Endodermal cell (in vitro differentiated cells): ENCODE measurements around the gene EDN2. TPM values are rescaled to one million over a fixed set of nuclear protein-coding genes. Genes with fewer than 3 reads are reported as not detected.

Experiments used
- DNase-seq: peaks from one replicate; pipeline ENCODE4 v3.0.0-alpha.2; 2017
- H3K27ac ChIP-seq: 2 replicates; pipeline ENCODE4 v1.5.1; 2013; ENCODE audit warnings: mild to moderate bottlenecking, low read depth, low read length, moderate library complexity
- H3K27me3 ChIP-seq: 2 replicates; pipeline ENCODE4 v1.6.1; 2013; ENCODE audit warnings: mild to moderate bottlenecking, low read length, moderate library complexity; ENCODE audit not compliant: insufficient read depth, control insufficient read depth, poor library complexity, severe bottlenecking
- H3K36me3 ChIP-seq: 2 replicates; pipeline ENCODE4 v1.7.0; 2013; ENCODE audit warnings: mild to moderate bottlenecking, low read length, moderate library complexity; ENCODE audit not compliant: control insufficient read depth, insufficient read depth
- H3K4me1 ChIP-seq: one replicate; pipeline ENCODE4 v1.7.0; 2013; ENCODE audit warnings: low read length; ENCODE audit not compliant: control insufficient read depth, insufficient read depth
- H3K4me3 ChIP-seq: 2 replicates; pipeline ENCODE4 v1.5.1; 2013; ENCODE audit warnings: mild to moderate bottlenecking, low read length, moderate library complexity
- H3K9ac ChIP-seq: 2 replicates; pipeline ENCODE4 v1.6.1; 2013; ENCODE audit warnings: mild to moderate bottlenecking, low read length, moderate library complexity; ENCODE audit not compliant: poor library complexity, severe bottlenecking; ENCODE audit errors: extremely low read depth
- H3K9me3 ChIP-seq: 2 replicates; pipeline ENCODE4 v1.6.1; 2013; ENCODE audit warnings: mild to moderate bottlenecking, low read length, moderate library complexity; ENCODE audit not compliant: control insufficient read depth
- H3K27ac Mint-ChIP-seq: 2 replicates; pipeline ENCODE4 v1.8.0; 2020; ENCODE audit warnings: mixed read lengths
- H3K27me3 Mint-ChIP-seq: 2 replicates; pipeline ENCODE4 v1.8.0; 2021; ENCODE audit warnings: mild to moderate bottlenecking, mixed read lengths; ENCODE audit not compliant: insufficient read depth
- H3K36me3 Mint-ChIP-seq: 2 replicates; pipeline ENCODE4 v1.8.0; 2020; ENCODE audit warnings: low read depth, mixed read lengths
- H3K4me1 Mint-ChIP-seq: 2 replicates; pipeline ENCODE4 v1.8.0; 2020; ENCODE audit warnings: mixed read lengths
- H3K4me3 Mint-ChIP-seq: 2 replicates; pipeline ENCODE4 v1.8.0; 2020; ENCODE audit warnings: mild to moderate bottlenecking, moderate library complexity, mixed read lengths
- H3K9me3 Mint-ChIP-seq: 2 replicates; pipeline ENCODE4 v1.8.0; 2020; ENCODE audit warnings: mild to moderate bottlenecking, mixed read lengths
- WGBS, 2 experiments: methylation state at CpG; one replicate each; pipeline versions ENCODE4 v1.1.5 to v1.1.7; 2013; ENCODE audit warnings: missing lambda C conversion rate in 2 of 2, mixed read lengths in 1 of 2; ENCODE audit not compliant: insufficient coverage in 1 of 2, insufficient read length in 1 of 2; 5-methylcytosine and 5-hydroxymethylcytosine counted together
- total RNA-seq, 2 donors: library from RNA; stranded (reverse); fragmentation: NEBNext Ultra II Directional in 1 of 2; extraction: Animal tissue kit (Norgen Biotek cat#: 25700) in 1 of 2; gene quantifications; 2 replicates in 1 of 2; 3 replicates in 1 of 2; pipeline ENCODE4 v1.2.1, GENCODE V29; 2021
- TF ChIP-seq, protein P1 (sequence below): fragments of 200-600 bp; sonication (generic); conservative IDR thresholded peaks from 2 replicates; pipeline ENCODE4 v1.5.0; 2021; ENCODE audit warnings: antibody characterized with exemption, mild to moderate bottlenecking

Gene EDN2
- total RNA-seq, 2 donors from 2014 or later = not detected

DNA sequence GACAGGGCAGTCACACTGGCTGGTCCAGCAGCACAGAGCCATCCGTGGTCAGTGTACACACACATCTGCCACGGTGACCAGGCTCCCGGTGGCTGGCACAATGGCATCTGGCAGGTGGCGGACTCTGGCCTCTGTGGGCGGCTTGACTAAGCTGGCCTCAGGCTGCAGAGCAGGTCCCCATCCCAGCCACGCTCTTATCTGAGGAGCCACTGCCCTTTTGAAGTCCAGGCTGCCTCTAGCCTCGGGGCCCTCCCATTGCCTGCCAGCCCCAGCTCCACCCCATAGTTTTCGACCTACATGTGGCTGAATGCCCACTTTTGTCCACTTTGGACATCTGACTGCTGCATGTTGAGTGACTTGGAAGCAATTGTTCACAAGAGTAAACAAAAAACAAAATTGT lies 29.9 kb upstream of the EDN2 start:
- Mint-ChIP-seq H3K4me3 (no peak overlapping the region), H3K27ac (no peak overlapping the region), H3K27me3 (peaks cover 12% of the 10 kb centered on the region), H3K36me3 (no peaks in the 10 kb centered on the region), H3K9me3 (no peaks in the 10 kb centered on the region), H3K4me1 (no peaks in the 10 kb centered on the region)
- Histone ChIP-seq H3K27ac (no peak overlapping the region), H3K4me1 (no peaks in the 10 kb centered on the region), H3K9ac (no peak overlapping the region), H3K9me3 (no peaks in the 10 kb centered on the region), H3K4me3 (no peak overlapping the region), H3K27me3 (no peaks in the 10 kb centered on the region), H3K36me3 (no peaks in the 10 kb centered on the region)
- TF ChIP-seq, protein P1, sequence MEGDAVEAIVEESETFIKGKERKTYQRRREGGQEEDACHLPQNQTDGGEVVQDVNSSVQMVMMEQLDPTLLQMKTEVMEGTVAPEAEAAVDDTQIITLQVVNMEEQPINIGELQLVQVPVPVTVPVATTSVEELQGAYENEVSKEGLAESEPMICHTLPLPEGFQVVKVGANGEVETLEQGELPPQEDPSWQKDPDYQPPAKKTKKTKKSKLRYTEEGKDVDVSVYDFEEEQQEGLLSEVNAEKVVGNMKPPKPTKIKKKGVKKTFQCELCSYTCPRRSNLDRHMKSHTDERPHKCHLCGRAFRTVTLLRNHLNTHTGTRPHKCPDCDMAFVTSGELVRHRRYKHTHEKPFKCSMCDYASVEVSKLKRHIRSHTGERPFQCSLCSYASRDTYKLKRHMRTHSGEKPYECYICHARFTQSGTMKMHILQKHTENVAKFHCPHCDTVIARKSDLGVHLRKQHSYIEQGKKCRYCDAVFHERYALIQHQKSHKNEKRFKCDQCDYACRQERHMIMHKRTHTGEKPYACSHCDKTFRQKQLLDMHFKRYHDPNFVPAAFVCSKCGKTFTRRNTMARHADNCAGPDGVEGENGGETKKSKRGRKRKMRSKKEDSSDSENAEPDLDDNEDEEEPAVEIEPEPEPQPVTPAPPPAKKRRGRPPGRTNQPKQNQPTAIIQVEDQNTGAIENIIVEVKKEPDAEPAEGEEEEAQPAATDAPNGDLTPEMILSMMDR = no peak
- DNase-seq = no peak
- 94 to 95% methylated on average over 8 of the region's 8 CpGs for WGBS, 2 experiments

DNA sequence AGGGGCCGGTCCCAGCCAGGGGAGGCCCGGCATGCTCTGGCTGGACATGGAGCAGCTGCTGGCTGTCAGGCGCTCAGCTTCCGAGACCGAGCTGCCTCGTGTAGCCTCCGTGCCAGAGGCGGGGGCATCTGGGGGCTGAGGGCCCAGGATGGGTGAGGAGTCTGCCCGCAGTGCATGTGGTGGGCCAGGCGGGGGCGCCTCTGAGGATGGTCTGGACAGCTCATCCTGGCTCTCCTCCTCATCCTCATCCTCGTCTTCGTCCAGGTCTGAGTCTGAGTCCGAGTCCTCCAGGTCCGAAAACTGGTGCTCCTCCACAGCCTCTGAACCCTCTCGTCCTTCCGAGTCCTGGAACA lies 28.9 kb upstream of the EDN2 start:
- DNase-seq = peak; percentile 86
- no peaks in the 10 kb centered on the region for H3K9me3 Mint-ChIP-seq

DNA sequence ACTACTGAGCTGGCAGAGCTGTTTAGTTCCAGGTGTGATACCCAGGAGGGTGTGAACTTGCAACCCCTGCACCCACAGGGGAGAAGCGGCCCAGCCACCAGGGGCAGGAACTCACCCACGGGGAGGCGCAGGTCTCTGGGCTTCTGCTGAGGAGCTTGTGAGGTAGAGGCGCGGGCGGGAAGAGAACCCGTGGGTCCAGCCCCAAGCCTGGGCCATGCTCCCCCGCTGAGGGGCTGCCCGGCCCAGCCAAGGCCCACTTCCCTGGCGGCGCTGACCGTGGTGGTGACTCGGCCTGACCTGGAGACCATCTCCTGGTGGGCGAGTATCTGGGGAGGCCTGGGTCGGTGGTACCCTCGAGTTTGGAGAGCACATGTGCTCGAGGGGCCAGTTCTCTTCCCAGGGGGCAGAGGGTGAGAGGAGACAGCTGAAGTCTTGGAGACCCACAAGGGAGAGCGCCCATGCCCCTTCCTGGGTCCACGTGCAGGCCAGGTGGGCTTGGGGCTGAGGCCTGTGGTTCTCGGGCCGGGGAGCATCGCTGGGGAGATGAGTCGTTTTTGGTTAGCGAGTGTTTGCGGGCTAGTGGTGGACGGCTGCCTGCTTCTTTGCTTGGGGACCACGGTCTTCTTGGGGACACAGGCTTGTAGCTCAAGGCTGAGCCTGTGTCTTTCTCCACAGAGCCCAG lies 28.4 kb upstream of the EDN2 start:
- 89 to 97% methylated on average over 10 to 27 of the region's 27 CpGs for WGBS, 2 experiments
- TF ChIP-seq, protein P1 = no peak
- no peak overlapping the region for H3K4me3 ChIP-seq

More for the DNA sequence above, 28.9 kb upstream of the EDN2 start:
- Histone ChIP-seq H3K27me3 (no peaks in the 10 kb centered on the region), H3K36me3 (no peaks in the 10 kb centered on the region), H3K4me3 (no peak overlapping the region), H3K9me3 (no peaks in the 10 kb centered on the region), H3K9ac (no peak overlapping the region), H3K27ac (no peak overlapping the region), H3K4me1 (no peaks in the 10 kb centered on the region)
- WGBS, 2 experiments = 75 to 76% methylated on average over 12 to 17 of the region's 17 CpGs
- TF ChIP-seq, protein P1 = peak; percentile 80
- peaks cover 12% of the 10 kb centered on the region for H3K27me3 Mint-ChIP-seq
- no peaks in the 10 kb centered on the region for H3K36me3 Mint-ChIP-seq
- no peak overlapping the region for H3K27ac Mint-ChIP-seq
- no peaks in the 10 kb centered on the region for H3K4me1 Mint-ChIP-seq
- H3K4me3 Mint-ChIP-seq = no peak overlapping the region

More for the DNA sequence above, 28.4 kb upstream of the EDN2 start:
- no peak overlapping the region for H3K9ac ChIP-seq
- Mint-ChIP-seq H3K27ac (no peak overlapping the region), H3K9me3 (no peaks in the 10 kb centered on the region), H3K4me3 (no peak overlapping the region), H3K4me1 (no peaks in the 10 kb centered on the region), H3K36me3 (no peaks in the 10 kb centered on the region), H3K27me3 (peaks cover 12% of the 10 kb centered on the region)
- no peaks in the 10 kb centered on the region for H3K27me3 ChIP-seq
- no peaks in the 10 kb centered on the region for H3K9me3 ChIP-seq
- no peak overlapping the region for H3K27ac ChIP-seq
- no peak for DNase-seq
- H3K4me1 ChIP-seq = no peaks in the 10 kb centered on the region
- H3K36me3 ChIP-seq = no peaks in the 10 kb centered on the region
